HepG2 (cell line): ENCODE data around the gene WNT6. TPM values are rescaled to one million over a fixed set of nuclear protein-coding genes. Genes with fewer than 3 reads are reported as not detected.

Experiments
- PHF20 ChIP-seq: sonication (generic); formaldehyde crosslinking; IDR thresholded peaks from 2 replicates; pipeline ENCODE4 v1.5.0; 2020; ENCODE audit warnings: mild to moderate bottlenecking, missing genetic modification reagents
- POGZ ChIP-seq: sonication (generic); formaldehyde crosslinking; IDR thresholded peaks from 2 replicates; pipeline ENCODE4 v1.4.0; 2020; ENCODE audit warnings: mild to moderate bottlenecking, missing genetic modification reagents
- ZNF788 ChIP-seq: sonication (generic); formaldehyde crosslinking; IDR thresholded peaks from 2 replicates; pipeline ENCODE4 v1.5.0; 2020; ENCODE audit warnings: mild to moderate bottlenecking, missing genetic modification reagents, borderline replicate concordance
- polyA plus RNA-seq, 8 experiments: library from polyadenylated mRNA; depleted of rRNA in 3 of 8; stranded (reverse) in 7 of 8; unstranded in 1 of 8; fragments of >200 nt; fragmentation: Illumina TruSeq in 4 of 8; extraction: Trizol in 4 of 8; gene quantifications; 2 replicates each; pipeline versions ENCODE4 v1.2.1 to v1.2.3, GENCODE V29; 2011 to 2016; ENCODE audit warnings: low read depth in 4 of 8, missing spikeins in 1 of 8, mixed read lengths in 1 of 8; ENCODE audit not compliant: insufficient read depth in 1 of 8
- total RNA-seq, 5 experiments: library from RNA; depleted of rRNA; stranded (reverse); fragments of >200 nt; fragmentation: Illumina TruSeq; extraction: Trizol; gene quantifications; 2 replicates each; pipeline ENCODE4 v1.2.3, GENCODE V29; 2016; ENCODE audit warnings: low read depth in 1 of 5
- TF ChIP-seq, protein P1 (sequence below), 2 experiments: sonication (generic) in 1 of 2; formaldehyde crosslinking in 1 of 2; IDR thresholded peaks; 2 replicates each; pipeline versions ENCODE4 v1.6.1 to v1.9.0; 2014 to 2022; ENCODE audit warnings: antibody characterized with exemption in 1 of 2, borderline replicate concordance in 1 of 2, inconsistent platforms in 1 of 2, low read depth in 1 of 2, missing genetic modification reagents in 1 of 2
- TF ChIP-seq, protein P2 (sequence below): IDR thresholded peaks from 2 replicates; pipeline ENCODE4 v1.6.1; 2016; ENCODE audit warnings: mild to moderate bottlenecking

WNT6 gene
- total and polyA plus RNA-seq, 2 of the 13 experiments (the other 11 are each of a cell fraction or from before 2014, with no cell fraction given) = 0.20 TPM; not detected in 1

DNA sequence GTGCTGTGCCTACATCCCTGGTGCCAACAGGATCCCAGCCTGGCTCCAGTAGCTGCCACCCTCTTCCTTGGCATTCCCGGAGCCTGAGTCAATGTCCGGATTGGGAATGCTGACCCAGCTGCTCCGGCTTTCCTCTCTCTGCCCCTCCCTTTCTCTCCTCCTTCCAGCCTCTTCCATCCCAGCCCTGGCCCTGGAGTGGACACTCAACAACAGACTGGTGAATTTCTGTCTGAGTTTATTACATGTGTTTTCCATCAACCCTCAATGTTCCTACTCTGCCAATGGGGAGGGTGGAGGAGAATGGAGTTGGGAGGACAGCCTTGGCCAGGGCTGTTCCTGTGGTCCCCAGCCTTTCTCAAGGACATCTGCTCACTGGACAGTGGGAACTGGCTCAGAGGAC is 27.1 kb upstream of the WNT6 start (continued):
- TF ChIP-seq POGZ (CRISPR knock-in tag) = no peak
- no peak for TF ChIP-seq ZNF788 (CRISPR knock-in tag)
- TF ChIP-seq, protein P1, sequence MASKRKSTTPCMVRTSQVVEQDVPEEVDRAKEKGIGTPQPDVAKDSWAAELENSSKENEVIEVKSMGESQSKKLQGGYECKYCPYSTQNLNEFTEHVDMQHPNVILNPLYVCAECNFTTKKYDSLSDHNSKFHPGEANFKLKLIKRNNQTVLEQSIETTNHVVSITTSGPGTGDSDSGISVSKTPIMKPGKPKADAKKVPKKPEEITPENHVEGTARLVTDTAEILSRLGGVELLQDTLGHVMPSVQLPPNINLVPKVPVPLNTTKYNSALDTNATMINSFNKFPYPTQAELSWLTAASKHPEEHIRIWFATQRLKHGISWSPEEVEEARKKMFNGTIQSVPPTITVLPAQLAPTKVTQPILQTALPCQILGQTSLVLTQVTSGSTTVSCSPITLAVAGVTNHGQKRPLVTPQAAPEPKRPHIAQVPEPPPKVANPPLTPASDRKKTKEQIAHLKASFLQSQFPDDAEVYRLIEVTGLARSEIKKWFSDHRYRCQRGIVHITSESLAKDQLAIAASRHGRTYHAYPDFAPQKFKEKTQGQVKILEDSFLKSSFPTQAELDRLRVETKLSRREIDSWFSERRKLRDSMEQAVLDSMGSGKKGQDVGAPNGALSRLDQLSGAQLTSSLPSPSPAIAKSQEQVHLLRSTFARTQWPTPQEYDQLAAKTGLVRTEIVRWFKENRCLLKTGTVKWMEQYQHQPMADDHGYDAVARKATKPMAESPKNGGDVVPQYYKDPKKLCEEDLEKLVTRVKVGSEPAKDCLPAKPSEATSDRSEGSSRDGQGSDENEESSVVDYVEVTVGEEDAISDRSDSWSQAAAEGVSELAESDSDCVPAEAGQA (IDR thresholded peaks at IDR 0.05; ENCODE audit: low read depth) = no peak
- TF ChIP-seq, protein P1 (CRISPR knock-in tag; IDR thresholded peaks at IDR 0.05; ENCODE audit: borderline replicate concordance) = no peak
- TF ChIP-seq, protein P2, sequence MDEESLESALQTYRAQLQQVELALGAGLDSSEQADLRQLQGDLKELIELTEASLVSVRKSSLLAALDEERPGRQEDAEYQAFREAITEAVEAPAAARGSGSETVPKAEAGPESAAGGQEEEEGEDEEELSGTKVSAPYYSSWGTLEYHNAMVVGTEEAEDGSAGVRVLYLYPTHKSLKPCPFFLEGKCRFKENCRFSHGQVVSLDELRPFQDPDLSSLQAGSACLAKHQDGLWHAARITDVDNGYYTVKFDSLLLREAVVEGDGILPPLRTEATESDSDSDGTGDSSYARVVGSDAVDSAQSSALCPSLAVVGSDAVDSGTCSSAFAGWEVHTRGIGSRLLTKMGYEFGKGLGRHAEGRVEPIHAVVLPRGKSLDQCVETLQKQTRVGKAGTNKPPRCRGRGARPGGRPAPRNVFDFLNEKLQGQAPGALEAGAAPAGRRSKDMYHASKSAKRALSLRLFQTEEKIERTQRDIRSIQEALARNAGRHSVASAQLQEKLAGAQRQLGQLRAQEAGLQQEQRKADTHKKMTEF (CRISPR knock-in tag) = no peak
- no peak for TF ChIP-seq PHF20 (CRISPR knock-in tag)
